IPS-11a (cell line): ENCODE results near the gene NDUFA3.
A peak's percentile ranks its signal among the peaks of the same experiment; 100 is the strongest.

ENCODE experiments used
- H3K4me3 ChIP-seq: one replicate; pipeline ENCODE4 v1.5.1; 2013; ENCODE audit warnings: low read depth, low read length, control low read depth

NDUFA3 gene

DNA sequence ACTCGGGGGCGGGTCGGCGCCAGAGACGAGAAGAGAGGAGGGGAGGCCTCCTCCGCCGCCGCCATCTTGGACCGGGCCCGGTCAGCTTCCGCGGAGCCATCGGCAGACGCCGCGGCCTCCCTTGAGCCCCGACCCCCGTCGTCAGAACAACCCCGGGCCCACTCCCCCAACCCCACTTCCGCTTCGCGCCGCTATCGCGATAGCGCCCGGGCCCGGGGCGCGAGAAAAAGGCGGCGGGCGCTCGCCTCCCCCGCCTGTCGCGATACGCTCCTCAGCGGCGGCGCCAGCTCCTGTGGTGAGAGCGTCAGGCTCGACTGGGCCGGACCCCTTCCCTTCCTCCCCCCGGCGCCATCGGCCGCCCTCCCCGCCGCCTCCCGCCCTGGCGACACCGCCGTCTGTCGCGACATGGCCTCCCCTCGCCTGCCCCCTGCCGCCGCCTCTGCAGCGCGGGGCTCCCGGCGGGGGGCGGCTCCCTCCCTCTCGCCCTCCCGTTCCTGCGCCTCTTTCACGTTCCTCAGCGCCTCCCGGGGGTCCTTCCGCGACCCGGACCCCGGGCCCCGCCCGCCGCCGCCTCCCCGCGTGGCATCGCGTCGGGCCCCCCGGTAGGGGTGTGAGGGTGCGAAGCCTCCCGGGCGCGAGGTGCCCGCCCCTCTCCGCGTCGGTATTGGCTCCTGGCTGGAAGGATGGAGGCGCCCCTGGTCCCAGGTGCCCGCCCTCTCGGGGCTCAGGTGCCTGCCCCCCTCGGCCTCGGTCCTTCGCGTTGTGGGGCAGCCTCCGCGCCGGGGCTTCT is 35.2 kb downstream of the NDUFA3 start, which contains the start of gene CNOT3:
Gene CNOT3, plus strand, starts transcription at position 64 of the 790 bp plus-strand sequence. CDS start 5,217 bp downstream, outside the sequence.
- H3K4me3 ChIP-seq = peak within 1 kb of the TSS; percentile 62

DNA sequence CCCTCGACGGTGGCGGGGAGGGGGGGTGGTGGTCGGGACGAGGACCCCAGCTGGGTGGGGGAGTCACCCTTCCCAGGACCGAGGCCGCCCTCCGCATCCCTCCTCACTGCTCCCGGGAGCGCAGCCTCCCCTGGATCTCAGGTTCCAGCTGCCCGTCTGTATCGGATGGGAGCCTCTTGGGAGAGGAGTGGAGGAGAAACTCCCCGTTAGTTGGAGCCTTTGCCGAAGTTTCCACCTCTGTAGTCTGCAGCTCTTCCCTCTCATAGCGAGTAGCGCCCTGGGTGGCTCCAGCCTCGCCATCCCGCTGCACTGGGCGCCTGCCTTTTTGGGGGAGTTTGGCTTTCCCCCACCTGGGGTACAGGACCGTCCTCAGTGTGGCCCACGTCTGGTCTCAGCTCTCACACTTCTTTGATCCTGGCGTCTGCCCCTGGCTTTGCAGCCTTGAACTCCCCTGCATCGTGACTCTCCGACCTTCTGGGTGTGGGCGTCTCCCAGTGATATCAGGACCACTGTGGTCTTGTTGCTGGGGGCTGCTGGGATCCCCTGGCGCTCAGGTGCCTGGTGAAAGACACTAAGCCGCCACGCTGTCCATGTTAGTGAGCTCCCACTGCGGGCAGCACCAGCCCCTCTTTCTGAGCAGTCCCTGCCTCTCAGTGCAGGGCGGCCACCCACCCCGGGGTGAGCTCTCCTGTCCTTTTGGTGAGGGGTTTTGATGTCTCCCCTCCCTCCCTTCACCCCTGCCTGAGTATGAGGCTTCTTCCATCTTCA is 36.0 kb downstream of the NDUFA3 start:
- peak overlapping the region; percentile 62 for H3K4me3 ChIP-seq

DNA sequence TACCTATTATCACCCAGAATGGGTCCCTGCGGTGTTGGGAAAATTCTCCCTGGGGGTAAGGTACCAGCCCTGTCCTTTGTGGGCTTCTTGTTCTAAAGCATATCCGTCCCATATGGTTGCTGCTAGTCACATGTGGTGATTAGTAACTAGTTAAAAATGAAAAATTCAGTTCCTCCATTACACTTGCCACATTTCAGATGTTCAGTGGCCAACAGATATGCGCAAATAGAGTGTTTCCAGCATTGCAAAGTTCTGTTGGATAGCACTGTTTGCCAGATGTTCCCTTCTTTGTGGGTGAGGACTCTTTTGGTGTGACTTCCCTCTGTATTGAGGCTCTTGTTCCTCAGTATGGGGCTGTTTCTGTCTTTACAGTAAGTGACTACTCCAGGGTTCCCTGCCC is 38.7 kb downstream of the NDUFA3 start:
- H3K4me3 ChIP-seq = no peak overlapping the region

DNA sequence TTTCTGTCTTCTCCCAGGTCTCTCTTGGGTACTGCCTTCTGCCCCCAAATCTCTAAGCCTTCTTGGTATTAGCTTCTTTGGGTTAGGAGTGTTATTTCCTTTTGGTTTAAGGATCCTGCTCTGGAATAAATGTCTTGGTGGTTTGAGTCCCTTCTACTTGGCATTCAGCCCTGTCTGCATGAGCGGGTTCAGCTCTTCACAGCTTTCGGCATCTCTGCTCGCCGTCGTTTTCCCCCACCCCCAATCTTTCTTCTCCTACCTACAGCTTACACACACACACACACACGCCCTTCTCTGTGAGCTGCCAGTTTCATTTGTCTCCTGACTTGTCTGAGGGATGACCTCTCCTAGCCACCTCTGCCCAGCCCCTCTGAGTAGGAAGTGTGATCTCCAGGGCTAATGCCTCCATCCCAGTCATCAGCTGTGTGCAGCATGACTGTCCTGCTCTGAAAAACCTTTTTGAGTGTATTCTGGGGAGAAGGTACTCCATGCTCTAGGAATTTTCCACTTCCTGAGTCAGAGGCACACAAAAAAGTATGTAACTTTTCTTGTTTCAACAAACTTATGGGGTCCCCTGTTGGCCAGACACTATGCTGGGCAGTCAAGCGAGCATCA is 39.6 kb downstream of the NDUFA3 start:
- no peak overlapping the region for H3K4me3 ChIP-seq

DNA sequence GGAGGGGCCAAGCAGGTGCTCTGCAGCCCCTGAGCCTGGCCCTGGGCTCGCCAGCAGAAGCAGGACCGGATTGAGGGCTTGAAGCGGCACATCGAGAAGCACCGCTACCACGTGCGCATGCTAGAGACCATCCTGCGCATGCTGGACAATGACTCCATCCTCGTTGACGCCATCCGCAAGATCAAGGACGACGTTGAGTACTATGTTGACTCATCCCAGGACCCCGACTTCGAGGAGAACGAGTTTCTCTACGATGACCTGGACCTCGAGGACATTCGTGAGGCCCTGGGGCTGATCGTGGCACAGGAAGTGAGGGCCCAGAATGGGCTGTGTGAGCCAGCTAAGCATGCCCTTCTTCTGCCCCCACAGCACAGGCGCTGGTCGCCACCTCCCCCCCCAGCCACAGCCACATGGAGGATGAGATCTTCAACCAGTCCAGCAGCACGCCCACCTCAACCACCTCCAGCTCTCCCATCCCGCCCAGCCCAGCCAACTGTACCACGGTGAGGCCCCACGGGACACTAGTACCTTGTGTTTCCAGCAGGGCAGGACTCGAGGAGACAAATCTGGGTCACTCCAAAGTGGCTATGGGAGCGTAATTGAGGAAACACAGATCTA is 43.0 kb downstream of the NDUFA3 start:
- no peak overlapping the region for H3K4me3 ChIP-seq

DNA sequence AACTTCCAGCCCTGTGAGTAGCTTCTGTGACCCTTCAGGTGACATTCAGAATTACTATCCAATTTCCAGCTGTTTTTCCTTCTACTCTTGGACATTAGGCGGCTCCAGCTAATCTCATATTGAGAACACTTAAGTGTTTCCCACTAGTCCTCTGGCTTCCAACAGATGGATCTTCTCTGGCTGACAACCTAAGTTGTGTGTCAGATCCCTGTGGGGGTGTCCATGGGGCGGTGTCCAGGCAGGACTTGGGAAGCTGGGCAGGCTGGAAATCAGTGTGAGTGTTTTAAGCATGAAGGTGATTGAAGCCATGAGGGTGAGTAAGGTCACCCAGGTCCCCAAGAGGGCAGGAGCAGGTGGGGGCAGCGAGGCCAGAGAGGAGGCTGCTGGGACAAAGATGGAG is 45.0 kb downstream of the NDUFA3 start:
- no peak overlapping the region for H3K4me3 ChIP-seq

DNA sequence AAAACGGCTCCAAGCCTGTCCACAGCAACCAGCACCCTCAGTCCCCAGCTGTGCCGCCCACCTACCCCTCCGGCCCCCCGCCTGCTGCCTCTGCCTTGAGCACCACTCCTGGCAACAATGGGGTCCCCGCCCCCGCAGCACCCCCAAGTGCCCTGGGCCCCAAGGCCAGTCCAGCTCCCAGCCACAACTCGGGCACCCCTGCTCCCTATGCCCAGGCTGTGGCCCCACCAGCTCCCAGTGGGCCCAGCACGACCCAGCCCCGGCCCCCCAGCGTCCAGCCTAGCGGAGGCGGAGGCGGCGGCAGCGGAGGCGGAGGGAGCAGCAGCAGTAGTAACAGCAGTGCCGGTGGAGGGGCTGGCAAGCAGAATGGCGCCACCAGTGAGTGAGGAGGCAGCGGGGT is 45.5 kb downstream of the NDUFA3 start:
- H3K4me3 ChIP-seq = no peak overlapping the region

DNA sequence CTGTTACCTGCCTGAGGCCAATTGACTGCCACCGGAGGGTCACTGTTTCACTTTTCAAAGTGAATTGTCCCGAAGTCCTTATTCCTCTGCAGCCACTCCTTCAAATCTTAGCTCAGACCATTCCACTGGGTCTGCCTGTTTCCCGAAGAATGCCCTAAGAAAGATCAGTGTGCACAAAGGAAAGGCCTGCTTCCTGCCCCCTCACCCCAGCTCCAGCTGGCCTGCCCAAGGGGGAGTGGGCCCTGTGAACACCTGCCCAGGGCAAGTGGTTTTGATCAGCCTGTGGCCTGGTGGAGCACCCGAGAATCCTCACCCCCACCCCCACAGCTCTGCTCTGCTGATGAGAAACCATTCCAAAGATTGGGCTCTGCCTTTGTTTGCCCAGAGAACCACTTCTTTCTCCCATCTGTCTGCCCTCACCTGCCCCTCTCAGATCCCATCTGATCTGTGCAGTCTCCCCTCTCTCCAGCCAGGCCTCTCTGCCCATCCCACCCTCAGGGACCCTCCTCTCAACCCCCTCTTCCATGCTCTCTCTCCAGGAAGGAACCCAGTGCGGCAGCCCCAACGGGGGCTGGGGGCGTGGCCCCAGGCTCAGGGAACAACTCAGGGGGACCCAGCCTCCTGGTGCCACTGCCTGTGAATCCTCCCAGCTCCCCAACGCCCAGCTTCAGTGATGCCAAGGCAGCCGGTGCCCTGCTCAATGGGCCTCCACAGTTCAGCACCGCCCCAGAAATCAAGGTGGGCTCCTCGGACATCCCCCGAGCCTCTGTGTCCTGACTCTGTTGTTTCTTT is 46.6 kb downstream of the NDUFA3 start:
- H3K4me3 ChIP-seq = no peak overlapping the region

DNA sequence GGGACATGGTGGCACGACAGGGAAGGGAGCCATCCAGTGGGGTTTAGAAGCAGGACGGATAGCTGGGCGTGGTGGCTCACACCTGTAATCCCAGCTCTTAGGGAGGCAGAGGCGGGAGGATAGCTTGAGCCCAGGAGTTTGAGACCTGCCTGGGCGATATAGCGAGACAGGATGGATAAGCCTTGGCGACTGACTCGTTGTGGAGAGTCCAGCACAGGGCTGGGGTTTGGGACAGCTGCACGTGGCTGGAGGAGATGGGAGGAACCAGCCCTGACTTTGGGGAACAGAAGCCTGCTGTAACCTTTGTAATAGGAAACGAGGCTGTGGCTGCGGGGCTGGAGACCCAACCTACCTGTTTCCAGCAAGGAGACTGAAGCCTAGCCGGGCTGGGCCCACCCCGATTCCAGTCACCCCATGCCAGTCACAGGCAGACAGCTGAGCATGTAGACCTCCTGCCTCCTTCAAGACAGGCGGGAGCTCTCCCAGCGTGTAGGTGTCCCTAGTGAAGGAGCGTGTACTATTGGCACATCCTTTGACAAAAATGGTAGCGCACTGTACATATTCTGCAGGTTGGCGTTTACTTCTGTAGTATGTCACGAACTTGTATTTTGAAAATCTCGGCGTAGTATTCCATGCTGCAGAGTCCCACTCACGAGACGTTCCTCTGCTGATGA is 48.8 kb downstream of the NDUFA3 start:
- no peak overlapping the region for H3K4me3 ChIP-seq

DNA sequence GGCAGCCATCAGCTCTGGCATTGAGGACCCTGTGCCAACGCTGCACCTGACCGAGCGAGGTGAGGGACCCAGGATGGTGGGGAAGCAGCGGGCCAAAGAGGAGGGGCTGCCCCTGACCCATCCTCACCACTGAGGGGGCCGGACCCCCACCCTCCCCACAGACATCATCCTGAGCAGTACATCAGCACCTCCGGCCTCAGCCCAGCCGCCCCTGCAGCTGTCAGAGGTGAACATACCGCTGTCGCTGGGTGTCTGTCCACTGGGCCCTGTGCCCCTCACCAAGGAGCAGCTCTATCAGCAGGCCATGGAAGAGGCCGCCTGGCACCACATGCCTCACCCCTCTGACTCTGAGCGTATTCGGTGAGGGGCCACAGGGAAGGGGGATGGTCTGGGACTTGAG is 49.6 kb downstream of the NDUFA3 start:
- no peak overlapping the region for H3K4me3 ChIP-seq

DNA sequence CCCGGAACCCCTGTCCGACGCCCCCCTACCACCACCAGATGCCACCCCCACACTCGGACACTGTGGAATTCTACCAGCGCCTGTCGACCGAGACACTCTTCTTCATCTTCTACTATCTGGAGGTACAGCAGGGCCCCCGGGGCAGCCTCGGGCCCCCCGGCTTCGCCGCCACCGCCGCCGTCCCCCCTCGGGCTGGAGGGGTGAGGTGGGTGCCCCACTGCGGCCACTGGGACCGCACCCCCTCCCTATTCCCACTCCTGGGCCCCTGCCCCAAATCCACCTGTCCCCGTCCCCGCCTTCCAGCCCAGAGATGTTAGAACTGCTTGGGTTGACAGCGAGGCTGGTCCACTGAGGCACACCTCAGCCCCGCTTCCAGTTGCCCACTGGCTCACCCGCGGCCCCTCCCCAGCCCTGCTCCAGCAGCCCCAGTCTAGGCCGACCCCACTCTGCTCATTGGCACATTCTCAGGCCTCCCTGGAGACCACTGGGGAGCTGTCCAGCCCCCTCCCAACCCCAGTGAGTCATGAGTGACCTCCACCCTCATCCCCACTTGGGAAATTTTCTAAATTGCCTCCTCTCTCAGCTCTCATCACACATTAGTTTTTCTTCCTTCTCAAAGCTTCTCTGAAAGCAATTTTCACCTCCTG is 50.3 kb downstream of the NDUFA3 start:
- no peak overlapping the region for H3K4me3 ChIP-seq

DNA sequence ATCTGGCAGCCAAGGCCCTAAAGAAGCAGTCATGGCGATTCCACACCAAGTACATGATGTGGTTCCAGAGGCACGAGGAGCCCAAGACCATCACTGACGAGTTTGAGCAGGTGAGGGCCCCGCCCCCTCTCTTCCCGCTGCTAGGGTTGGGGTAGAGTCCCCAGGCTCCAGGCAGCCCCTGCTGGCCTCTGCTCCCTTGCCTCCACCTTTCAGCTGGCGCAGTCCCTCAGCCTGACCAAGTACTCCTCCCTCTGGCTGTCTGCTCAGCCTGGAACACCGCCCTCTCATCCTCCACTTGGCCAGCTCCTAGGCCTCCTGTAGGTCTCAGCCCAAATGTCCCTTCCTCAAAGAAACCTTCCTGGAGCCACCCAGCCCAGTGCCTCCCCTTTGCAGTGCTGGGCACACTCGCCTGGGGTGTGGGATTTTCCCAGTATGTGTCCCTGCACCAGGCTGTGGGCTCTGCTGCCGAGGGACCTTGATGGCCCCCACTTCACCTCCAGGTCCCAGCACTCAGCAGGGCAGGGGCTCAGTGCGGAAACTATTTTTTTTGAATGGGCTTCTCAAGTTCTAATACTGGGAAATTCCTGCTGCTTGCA is 51.2 kb downstream of the NDUFA3 start:
- no peak overlapping the region for H3K4me3 ChIP-seq

DNA sequence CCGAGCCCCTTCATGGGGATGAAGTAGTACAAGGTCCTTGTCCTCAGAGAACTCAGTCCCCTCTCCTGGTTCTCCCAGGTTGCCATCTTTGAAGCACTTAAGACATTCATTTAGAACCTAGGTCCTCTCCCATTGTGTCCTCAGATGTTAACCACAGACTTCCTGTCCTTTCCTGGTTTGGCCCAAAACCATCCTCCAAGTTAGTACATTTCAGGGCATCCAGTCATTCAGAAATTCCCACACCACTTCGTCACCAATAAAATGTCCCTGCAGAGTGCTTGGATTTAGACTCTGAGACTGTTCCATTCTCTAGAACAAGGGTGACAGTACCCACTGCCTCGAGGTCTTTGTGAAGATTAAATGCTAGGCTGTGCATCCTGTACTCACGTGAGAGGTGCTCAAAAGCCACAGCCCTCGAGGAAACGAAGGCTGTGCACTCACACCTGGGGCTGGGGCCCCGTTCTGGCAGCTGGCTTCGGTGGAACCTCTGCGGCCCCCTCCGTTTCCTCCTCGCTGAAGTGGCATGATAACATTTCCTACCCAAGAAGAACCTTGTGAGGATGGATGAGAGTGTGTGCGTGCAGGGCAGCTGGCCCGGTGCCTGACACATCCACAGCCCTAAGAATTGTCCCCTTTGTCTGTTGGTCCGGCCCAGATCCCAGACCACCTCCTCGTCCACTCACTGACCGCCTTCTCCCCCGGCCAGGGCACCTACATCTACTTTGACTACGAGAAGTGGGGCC is 52.1 kb downstream of the NDUFA3 start:
- H3K4me3 ChIP-seq = no peak overlapping the region

DNA sequence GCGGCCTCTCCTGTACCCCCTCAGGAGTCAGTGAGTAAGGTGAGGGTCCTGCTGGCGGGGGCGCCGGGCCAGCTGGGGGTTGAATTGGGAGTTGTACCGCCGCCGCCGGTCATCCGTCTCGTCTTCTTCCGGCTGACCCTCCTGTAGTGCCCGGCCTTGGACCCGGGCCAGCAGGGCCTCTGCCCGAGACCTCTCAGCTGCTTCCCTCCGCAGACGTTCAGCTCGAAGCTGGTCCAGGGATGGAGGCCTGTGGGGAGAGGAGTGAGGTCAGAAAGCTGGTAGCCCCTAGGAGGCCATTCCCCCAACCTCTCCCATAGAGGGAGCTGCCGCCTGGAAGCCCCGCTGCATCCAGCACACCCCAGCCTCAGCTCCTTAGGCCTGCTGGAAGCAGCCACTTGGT is 53.0 kb downstream of the NDUFA3 start:
- H3K4me3 ChIP-seq = no peak overlapping the region

DNA sequence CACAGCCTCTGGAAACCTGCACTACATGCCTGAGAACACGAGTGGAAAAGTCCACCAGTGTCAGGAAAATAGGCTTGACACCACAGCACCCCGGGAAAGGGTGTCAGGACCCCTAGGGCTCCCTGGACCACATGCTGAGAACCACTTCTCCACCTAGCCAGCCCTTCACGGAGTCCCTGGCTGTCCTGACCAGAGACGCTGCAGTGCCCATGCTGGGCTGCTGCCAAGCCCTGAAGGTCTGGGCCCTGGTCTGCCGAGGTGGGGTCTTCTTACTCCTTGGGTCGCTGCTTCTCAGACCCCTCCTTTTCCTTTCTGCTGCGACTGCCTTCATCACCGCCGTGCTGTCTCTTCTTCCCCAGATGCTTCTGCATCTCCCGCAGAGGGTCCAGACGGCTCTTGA is 53.8 kb downstream of the NDUFA3 start:
- H3K4me3 ChIP-seq = no peak overlapping the region

DNA sequence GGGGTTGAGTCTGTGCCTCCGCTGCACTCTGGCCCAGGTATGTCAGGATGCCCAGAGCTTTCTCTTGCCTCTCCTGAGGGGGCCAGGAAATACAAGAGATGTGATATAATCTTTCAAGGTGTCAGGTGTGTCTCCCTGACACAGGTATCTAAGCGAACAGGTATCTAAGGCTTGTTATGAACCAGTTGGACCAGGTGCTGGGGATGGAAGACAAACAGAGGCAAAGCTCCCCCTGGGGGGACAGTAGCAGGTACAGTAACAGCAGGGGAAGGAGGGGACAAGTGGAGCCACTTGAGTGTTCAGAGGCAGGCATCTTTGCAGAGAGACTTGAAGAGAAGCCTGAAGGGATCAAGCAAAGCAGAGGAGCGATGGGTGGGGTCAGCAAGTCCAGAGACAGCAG is 54.3 kb downstream of the NDUFA3 start:
- H3K4me3 ChIP-seq = no peak overlapping the region
